ENCODE measurements around the gene WNT6. TPM values are rescaled to one million over a fixed set of nuclear protein-coding genes. Genes with fewer than 3 reads are reported as not detected.

Gene WNT6
- total and polyA plus RNA-seq, 4 donors, result 0.08 to 0.20 TPM; not detected in 2

DNA sequence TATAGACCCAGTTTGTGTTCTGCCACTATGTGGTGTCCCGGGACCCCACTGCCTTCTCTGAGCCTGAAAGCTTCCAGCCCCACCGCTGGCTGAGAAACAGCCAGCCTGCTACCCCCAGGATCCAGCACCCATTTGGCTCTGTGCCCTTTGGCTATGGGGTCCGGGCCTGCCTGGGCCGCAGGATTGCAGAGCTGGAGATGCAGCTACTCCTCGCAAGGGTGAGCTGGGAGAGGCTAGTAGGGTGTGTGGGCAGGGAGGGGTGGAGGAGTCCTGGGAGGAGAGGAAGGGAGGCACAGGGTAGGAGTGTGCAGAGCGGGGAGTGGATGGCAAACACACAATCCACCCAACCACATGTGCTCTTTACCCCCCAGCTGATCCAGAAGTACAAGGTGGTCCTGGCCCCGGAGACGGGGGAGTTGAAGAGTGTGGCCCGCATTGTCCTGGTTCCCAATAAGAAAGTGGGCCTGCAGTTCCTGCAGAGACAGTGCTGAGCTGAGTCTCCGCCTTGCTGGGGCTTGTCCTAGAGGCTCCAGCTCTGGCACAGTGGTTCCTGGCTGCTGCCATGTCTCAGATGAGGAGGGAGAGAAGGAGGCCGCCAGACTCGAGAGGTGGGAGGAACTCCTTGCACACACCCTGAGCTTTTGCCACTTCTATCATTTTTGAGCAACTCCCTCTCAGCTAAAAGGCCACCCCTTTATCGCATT is 44.9 kb upstream of the WNT6 start:
- no peak overlapping the region for H3K9ac ChIP-seq (ENCODE audit: low read depth in 1 of 2, low read length in 2 of 2)
- no peak for DNase-seq (ENCODE audit: low spot score)
- no peak overlapping the region for H3K4me3 ChIP-seq (ENCODE audit: low read depth in 1 of 3, low read length in 3 of 3)
- WGBS, result 91% methylated on average over 13 of the region's 13 CpGs
- H3K27ac ChIP-seq (ENCODE audit: low read depth in 1 of 2, low read length in 2 of 2), result no peak overlapping the region
- no peak for TF ChIP-seq FOXA2 (IDR thresholded peaks at IDR 0.05)
- no peak for TF ChIP-seq FOXA1 (IDR thresholded peaks at IDR 0.05)
- no peak for TF ChIP-seq SP1 (IDR thresholded peaks at IDR 0.05)
- TF ChIP-seq, protein P1, sequence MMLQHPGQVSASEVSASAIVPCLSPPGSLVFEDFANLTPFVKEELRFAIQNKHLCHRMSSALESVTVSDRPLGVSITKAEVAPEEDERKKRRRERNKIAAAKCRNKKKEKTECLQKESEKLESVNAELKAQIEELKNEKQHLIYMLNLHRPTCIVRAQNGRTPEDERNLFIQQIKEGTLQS (IDR thresholded peaks at IDR 0.05), result no peak
- no peak for TF ChIP-seq EGR1 (IDR thresholded peaks at IDR 0.05; ENCODE audit: low read depth in 2 of 2)
- no peak for TF ChIP-seq YY1 (IDR thresholded peaks at IDR 0.05)
- TF ChIP-seq, protein P2, sequence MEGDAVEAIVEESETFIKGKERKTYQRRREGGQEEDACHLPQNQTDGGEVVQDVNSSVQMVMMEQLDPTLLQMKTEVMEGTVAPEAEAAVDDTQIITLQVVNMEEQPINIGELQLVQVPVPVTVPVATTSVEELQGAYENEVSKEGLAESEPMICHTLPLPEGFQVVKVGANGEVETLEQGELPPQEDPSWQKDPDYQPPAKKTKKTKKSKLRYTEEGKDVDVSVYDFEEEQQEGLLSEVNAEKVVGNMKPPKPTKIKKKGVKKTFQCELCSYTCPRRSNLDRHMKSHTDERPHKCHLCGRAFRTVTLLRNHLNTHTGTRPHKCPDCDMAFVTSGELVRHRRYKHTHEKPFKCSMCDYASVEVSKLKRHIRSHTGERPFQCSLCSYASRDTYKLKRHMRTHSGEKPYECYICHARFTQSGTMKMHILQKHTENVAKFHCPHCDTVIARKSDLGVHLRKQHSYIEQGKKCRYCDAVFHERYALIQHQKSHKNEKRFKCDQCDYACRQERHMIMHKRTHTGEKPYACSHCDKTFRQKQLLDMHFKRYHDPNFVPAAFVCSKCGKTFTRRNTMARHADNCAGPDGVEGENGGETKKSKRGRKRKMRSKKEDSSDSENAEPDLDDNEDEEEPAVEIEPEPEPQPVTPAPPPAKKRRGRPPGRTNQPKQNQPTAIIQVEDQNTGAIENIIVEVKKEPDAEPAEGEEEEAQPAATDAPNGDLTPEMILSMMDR (IDR thresholded peaks at IDR 0.05; ENCODE audit: low read depth, low read length, missing input control), result no peak
- TF ChIP-seq, protein P3, sequence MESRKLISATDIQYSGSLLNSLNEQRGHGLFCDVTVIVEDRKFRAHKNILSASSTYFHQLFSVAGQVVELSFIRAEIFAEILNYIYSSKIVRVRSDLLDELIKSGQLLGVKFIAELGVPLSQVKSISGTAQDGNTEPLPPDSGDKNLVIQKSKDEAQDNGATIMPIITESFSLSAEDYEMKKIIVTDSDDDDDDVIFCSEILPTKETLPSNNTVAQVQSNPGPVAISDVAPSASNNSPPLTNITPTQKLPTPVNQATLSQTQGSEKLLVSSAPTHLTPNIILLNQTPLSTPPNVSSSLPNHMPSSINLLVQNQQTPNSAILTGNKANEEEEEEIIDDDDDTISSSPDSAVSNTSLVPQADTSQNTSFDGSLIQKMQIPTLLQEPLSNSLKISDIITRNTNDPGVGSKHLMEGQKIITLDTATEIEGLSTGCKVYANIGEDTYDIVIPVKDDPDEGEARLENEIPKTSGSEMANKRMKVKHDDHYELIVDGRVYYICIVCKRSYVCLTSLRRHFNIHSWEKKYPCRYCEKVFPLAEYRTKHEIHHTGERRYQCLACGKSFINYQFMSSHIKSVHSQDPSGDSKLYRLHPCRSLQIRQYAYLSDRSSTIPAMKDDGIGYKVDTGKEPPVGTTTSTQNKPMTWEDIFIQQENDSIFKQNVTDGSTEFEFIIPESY (IDR thresholded peaks at IDR 0.05), result no peak
- TF ChIP-seq NR2F2 (IDR thresholded peaks at IDR 0.05), result no peak
- no peak for TF ChIP-seq RXRA (IDR thresholded peaks at IDR 0.05)
- TF ChIP-seq, protein P4, sequence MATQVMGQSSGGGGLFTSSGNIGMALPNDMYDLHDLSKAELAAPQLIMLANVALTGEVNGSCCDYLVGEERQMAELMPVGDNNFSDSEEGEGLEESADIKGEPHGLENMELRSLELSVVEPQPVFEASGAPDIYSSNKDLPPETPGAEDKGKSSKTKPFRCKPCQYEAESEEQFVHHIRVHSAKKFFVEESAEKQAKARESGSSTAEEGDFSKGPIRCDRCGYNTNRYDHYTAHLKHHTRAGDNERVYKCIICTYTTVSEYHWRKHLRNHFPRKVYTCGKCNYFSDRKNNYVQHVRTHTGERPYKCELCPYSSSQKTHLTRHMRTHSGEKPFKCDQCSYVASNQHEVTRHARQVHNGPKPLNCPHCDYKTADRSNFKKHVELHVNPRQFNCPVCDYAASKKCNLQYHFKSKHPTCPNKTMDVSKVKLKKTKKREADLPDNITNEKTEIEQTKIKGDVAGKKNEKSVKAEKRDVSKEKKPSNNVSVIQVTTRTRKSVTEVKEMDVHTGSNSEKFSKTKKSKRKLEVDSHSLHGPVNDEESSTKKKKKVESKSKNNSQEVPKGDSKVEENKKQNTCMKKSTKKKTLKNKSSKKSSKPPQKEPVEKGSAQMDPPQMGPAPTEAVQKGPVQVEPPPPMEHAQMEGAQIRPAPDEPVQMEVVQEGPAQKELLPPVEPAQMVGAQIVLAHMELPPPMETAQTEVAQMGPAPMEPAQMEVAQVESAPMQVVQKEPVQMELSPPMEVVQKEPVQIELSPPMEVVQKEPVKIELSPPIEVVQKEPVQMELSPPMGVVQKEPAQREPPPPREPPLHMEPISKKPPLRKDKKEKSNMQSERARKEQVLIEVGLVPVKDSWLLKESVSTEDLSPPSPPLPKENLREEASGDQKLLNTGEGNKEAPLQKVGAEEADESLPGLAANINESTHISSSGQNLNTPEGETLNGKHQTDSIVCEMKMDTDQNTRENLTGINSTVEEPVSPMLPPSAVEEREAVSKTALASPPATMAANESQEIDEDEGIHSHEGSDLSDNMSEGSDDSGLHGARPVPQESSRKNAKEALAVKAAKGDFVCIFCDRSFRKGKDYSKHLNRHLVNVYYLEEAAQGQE (IDR thresholded peaks at IDR 0.05), result no peak
- no peak for TF ChIP-seq TAF1 (conservative IDR thresholded peaks at IDR 0.05)
- no peak for TF ChIP-seq JUND (IDR thresholded peaks at IDR 0.05)
- no peak for TF ChIP-seq RAD21 (IDR thresholded peaks at IDR 0.05)
- TF ChIP-seq HNF4G (IDR thresholded peaks at IDR 0.05), result no peak
- TF ChIP-seq GABPA (IDR thresholded peaks at IDR 0.05 in 1 of 2, conservative IDR thresholded peaks at IDR 0.05 in 1 of 2), result no peak
- TF ChIP-seq HNF4A (conservative IDR thresholded peaks at IDR 0.05), result no peak
- TF ChIP-seq, protein P5, sequence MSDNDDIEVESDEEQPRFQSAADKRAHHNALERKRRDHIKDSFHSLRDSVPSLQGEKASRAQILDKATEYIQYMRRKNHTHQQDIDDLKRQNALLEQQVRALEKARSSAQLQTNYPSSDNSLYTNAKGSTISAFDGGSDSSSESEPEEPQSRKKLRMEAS (IDR thresholded peaks at IDR 0.05), result no peak
- H3K27me3 ChIP-seq (ENCODE audit: control insufficient read depth in 4 of 4, insufficient read depth in 4 of 4, low read length in 3 of 4), result no peaks in the 10 kb centered on the region
- H3K9me3 ChIP-seq (ENCODE audit: control insufficient read depth in 4 of 4, low read length in 3 of 4), result no peaks in the 10 kb centered on the region
- peaks cover 14 to 72% (median 58%) of the 10 kb centered on the region in 4 donors for H3K36me3 ChIP-seq (ENCODE audit: control insufficient read depth in 4 of 4, insufficient read depth in 3 of 4, low read depth in 1 of 4, low read length in 3 of 4)
- no peaks in the 10 kb centered on the region for H3K4me1 ChIP-seq (ENCODE audit: control insufficient read depth in 4 of 4, insufficient read depth in 4 of 4, low read length in 3 of 4)
